HG03139 (cell line): ENCODE measurements around the gene FOXC1.

Source experiments
- ATAC-seq: cut with Tn5 transposase; IDR thresholded peaks from one replicate; pipeline ENCODE4 v1.9.1; 2021; ENCODE audit not compliant: unreplicated experiment

The FOXC1 gene

DNA sequence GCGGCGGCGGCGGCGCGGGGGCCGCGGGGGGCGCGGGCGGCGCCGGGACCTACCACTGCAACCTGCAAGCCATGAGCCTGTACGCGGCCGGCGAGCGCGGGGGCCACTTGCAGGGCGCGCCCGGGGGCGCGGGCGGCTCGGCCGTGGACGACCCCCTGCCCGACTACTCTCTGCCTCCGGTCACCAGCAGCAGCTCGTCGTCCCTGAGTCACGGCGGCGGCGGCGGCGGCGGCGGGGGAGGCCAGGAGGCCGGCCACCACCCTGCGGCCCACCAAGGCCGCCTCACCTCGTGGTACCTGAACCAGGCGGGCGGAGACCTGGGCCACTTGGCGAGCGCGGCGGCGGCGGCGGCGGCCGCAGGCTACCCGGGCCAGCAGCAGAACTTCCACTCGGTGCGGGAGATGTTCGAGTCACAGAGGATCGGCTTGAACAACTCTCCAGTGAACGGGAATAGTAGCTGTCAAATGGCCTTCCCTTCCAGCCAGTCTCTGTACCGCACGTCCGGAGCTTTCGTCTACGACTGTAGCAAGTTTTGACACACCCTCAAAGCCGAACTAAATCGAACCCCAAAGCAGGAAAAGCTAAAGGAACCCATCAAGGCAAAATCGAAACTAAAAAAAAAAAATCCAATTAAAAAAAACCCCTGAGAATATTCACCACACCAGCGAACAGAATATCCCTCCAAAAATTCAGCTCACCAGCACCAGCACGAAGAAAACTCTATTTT is 2.0 kb downstream of the FOXC1 start:
- no peak for ATAC-seq

DNA sequence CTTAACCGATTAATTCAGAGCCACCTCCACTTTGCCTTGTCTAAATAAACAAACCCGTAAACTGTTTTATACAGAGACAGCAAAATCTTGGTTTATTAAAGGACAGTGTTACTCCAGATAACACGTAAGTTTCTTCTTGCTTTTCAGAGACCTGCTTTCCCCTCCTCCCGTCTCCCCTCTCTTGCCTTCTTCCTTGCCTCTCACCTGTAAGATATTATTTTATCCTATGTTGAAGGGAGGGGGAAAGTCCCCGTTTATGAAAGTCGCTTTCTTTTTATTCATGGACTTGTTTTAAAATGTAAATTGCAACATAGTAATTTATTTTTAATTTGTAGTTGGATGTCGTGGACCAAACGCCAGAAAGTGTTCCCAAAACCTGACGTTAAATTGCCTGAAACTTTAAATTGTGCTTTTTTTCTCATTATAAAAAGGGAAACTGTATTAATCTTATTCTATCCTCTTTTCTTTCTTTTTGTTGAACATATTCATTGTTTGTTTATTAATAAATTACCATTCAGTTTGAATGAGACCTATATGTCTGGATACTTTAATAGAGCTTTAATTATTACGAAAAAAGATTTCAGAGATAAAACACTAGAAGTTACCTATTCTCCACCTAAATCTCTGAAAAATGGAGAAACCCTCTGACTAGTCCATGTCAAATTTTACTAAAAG is 2.7 kb downstream of the FOXC1 start:
- no peak for ATAC-seq

DNA sequence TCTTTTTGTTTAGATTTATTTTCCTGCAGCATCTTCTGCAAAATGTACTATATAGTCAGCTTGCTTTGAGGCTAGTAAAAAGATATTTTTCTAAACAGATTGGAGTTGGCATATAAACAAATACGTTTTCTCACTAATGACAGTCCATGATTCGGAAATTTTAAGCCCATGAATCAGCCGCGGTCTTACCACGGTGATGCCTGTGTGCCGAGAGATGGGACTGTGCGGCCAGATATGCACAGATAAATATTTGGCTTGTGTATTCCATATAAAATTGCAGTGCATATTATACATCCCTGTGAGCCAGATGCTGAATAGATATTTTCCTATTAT is 3.2 kb downstream of the FOXC1 start:
- no peak for ATAC-seq

DNA sequence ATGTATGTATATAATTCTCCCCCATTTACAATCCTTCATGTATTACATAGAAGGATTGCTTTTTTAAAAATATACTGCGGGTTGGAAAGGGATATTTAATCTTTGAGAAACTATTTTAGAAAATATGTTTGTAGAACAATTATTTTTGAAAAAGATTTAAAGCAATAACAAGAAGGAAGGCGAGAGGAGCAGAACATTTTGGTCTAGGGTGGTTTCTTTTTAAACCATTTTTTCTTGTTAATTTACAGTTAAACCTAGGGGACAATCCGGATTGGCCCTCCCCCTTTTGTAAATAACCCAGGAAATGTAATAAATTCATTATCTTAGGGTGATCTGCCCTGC is 3.6 kb downstream of the FOXC1 start:
- no peak for ATAC-seq

DNA sequence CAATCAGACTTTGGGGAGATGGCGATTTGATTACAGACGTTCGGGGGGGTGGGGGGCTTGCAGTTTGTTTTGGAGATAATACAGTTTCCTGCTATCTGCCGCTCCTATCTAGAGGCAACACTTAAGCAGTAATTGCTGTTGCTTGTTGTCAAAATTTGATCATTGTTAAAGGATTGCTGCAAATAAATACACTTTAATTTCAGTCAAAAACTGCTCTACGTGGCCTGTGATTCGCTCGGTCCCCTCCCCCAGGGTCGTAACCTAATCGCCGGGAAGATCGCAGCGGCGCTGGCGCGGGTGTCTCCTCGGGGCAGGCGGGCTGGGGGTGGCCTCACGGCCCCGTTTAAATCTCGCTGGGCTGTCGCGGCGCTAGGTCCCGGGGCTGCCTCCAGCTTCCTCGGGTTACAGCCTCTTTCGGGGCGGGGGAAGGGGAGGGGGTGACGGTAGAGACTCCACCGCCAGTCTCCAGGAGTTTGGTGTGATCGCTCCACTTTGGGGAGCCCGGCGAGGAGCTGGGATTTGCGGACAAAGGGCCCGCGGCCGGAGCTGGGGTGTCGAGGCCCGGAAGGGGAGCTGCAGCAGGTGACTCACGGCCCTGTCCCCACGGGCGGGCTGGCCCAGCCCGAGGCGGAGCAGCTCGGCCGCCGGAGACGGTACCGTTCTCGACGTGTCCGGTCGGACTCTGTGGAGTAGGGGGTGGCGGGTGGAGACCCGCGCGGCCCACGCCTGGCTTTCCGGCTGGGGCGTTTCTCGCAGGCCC is 4.2 kb downstream of the FOXC1 start:
- ATAC-seq: no peak

DNA sequence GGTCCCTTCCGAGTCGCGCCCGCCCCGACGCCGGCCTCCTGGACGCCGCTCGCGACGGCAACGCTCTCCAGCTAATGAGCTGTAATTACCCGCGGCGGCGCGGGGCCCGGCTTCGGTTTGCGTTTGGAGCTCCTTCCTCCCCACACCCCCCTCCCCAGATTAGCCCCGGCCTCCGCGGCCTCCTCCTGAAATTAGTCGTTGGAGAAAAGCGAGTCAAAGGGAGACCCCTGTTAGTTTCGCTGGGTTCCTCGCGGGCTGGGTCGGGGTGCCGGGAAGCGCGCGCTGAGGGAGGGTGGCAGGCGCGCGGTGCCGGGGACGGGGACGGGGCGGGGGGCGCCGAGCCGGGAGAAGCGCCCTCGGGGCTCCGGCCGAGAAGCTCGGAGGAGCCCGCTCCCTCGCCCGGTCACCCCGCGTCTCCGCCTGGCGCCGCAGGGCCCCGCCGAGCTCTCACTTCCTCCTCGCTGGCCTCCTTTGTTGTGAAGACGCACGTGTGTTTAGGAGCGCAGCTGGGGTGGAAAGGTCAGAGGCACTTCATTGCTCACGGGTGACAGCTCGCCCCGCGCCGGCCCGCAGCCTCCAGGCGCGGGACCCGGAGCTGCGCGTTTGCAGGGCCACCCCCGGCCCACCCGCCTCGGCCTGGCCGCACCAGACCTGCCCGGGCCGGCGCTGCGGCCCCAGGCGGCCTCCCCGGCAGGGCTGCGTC is 4.9 kb downstream of the FOXC1 start:
- no peak for ATAC-seq

DNA sequence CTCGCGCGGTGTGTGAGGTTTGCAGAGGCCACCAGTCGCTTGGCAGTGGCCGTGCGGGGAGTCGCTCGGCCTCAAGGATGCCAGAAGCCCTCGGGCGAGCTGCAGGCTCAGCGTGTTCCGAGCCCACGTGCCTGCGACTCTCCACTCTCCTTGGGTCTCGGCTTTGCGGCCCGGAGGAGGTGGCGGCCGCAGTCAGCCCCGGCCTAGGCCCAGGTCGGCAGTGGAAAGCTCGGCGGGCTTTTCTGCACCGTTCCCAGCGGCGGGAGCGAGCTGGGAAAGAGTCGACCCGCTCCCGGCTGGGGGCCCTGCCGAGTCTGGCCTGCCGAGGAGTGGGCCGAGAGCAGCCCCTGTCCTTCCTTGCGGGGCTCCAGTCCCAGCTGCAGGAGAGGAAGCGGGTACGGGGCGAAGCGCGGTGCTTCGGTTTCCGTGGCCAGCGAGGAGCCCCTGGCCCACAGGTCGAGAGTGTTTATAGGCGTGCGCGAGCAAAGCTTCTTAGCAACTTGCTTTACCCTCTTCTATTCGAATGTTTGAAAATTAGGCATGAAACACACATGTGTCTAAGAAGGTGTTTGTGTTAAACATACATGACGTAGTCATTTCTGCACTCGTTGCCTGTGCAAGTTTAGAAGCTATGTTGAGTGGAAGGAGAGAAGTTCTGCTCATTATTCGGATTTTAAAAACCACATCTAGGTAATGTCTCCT is 5.6 kb downstream of the FOXC1 start:
- ATAC-seq: no peak

DNA sequence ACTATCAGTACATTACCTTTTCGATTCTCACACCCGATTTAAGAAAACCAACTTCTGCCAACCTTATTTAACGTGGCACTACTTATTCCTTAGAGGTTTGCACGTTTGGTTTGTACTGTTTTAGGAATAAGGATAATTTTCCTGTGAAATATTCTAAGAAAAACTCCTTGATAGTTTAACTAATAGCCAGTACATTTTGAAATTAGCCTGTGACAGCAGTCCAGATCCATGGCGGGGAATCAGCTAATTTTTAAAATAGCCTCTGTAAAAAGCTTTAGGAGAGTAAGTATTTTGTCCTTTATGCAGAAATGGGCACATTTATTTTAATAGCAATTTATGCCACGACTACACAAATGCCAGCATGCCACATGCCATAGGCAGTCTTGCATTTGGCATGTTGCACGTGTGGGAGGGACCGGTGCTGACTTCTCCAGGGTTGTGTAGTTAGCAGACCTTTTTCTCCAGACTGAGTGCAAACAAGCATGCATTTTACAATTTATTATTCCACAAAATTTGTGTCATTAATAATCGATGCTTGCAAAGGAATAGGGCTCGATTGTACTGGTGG is 6.2 kb downstream of the FOXC1 start:
- no peak for ATAC-seq

DNA sequence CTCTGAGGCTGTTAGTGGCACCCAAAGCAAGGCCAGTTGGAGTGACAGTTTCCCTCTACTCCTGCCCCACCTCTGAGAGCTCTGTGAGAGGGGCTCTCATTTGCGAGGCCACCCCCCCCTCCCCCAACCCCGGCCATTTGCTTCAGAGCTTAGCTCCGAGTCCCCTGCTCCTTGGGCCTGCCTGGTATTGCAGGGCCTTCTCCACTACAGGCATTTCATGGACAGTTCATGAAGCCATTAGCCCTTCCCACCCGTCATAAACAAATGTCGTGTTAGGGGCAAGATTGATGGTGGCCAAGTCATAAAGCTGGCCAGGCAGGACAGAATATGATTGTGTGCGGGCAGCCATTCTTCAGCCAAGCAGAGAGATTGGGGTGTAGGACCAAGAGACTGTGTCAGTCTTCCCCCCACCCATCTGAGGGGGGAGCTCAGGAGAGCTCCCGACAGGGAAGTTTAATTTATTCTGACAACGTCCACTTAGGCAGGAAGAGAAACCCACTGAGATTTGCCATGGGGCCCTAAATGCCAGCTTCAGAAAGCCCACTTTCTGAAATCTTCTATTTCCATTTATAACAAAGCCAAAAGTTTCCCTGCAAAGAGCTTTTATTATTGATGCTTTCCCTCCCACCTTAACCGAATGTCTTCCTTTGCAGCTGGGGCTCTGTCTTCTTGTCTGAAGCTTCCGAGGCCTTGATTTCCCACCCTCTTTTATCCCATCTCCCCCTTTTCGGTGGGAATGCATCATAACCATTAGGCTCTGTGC is 7.2 kb downstream of the FOXC1 start:
- ATAC-seq: no peak

DNA sequence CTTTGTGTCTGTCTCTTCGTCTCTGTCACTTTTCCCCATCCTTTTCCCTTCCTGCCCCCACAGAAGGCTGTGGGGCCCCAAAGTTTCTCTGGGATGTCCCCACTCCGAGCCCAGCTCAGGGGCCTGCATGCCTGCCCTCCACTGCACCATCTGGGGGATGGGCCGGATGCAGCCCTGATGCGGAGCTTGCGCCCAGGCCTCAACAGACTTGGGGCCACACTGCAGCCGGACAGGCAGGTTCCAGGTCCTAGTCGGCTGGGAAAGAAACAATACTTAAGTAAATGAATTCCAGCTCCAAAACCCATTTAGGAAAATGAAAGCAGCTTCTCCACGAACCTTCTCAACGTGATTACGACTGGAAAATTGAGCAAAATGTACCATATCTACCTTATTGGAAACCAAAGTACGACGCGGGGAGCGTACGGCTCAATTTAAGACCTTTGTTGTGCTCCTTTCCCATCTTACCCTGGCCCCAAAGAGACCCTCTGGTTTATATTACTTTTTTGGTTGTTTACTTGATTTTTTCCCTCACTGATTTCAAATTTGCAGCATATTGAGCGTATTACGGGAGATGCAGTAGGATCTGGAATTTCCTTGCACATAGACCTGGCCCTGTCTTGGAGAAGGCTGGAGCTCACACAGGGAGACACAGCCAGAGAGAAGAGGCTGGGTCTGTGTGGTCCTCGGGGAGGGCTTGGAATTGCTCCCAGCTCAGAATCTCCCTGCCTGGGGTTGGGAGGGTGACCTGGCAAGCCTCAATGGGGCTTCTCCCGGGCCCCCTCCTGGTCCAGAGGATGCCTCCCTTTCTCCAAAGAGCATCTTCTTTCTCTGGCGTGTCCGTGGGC is 8.0 kb downstream of the FOXC1 start:
- ATAC-seq: no peak

DNA sequence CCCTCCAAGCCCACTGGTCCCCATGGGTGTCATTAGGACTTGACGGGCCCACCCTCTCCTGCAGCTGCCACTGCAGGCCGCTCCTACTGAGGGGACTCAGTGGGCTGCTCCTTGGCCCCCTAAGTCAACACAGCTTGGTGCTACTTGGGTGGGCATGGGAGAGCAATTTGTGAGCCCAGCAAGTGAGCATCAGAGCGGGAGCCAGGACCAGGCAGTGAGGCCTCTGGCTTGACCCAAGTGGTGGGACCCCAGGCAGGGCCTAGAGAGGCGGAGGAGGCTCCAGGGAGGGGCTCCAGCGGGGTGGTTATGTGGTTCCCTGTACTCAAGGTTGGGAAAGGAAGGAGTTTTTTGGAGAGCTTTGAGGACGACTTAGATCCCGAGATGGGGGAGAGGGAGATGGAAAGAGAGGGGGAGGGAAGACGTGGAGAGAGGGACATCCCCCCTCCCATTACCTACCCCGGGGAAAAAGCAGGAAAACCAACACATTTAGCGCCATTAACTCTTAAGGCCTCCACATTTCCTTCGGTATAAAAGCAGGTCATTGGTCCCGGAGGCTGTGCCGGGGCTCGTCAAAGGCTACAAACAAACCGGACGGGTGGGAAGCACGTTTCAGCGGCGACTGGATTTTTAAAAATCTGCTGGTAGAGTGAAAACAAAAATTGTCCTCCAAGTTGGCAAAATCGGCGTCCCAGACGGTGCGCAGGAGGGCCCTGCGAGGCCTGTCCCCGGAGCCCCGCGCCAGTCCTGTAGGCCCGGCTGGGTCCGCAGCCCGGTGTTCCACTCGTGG is 8.8 kb downstream of the FOXC1 start:
- no peak for ATAC-seq

DNA sequence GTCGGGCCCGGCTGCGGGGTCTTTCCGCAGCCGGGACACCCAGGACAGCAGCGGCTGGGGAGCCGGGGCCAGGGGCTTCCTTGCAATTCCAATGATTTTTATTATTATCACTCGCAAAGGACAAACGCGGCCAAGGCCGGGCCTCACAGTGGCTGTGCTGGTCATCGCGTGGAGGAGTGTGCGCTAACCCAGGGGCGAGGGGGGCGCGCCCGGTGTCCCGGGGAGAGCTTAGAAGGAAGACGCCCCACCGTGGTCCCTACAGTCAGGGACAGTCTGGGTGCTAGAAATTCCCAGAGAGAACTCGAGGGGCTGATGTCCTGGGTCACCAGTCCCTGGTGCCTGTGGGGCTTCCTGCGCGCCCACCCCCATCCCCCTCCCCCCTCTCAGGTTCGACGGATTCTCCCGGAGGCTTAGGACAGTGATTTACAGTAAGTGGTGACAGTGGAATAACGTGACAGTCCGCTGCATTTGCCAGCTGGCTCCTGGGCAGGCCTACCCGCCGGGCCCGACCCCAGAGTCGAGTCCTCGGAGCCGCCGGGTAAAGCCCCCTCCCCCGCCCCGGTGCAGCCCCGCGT is 9.5 kb downstream of the FOXC1 start:
- ATAC-seq: no peak

DNA sequence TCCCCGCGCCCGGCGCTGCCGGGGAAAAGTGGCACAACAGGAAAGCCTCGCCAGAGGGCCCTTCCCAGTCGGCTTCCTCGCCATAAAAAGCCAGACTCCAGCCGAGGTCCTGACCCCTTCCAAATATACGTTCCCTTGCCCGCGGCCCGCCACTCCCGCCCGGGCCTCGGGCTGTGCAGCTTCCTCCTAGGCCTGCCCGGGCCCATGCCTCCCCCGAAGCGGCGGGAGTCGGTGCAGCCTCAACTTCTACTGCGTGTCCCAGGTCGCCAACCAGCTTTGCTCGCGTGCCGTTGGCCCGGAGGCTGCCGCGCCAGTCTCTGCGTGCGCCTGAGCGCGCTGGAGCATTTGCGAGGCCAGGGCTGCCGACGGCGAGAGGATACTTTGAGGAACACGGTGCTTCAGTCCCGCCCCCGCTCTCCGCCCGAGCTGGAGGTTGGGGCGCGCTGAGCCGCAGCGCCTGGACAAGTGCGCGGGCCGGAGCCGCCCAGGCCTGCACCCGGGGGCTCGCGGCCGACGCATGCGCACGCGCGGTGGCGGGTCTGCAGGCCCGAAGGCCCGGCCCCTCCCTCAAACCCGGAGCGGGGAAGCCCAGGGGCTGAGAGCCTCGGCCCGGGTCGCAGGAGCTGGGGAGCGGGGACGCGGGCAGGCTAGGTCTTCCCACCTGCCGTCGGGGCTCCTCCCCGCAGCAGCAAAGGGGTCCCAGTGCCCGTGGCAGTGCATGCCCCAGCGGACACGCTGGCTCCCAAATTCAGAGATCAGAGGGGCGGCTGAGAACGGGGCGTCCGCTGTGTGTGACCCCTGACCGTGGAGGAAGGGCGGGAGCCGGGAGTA is 10.2 kb downstream of the FOXC1 start:
- ATAC-seq: no peak

DNA sequence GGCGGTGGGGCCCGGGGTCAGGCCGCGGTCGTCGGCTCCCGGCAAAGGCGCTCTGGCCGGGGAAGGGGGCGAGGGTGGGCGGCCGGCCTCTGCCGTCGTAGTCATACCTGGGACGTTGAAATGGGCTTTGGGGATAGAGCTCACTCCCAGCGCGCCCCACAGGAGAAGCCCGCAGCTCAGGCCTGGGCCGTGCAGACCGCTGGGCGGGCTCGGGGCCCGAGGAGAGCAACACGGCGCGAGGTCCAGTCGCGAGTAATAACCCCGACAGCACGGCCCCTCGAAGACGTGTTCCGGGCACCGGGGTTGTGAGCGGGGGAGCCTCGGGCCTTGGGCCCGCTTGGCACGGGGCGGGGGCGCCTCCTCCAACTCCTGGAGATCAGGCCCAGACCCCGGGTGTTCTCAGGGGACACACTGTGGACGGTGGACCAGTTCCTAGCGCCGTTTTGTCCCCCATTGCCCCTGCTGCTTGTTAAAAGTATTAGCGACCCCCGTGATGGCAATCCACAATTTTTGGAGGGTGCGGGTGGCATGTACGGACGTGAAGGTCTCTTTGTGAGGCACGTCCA is 10.9 kb downstream of the FOXC1 start:
- ATAC-seq: no peak

DNA sequence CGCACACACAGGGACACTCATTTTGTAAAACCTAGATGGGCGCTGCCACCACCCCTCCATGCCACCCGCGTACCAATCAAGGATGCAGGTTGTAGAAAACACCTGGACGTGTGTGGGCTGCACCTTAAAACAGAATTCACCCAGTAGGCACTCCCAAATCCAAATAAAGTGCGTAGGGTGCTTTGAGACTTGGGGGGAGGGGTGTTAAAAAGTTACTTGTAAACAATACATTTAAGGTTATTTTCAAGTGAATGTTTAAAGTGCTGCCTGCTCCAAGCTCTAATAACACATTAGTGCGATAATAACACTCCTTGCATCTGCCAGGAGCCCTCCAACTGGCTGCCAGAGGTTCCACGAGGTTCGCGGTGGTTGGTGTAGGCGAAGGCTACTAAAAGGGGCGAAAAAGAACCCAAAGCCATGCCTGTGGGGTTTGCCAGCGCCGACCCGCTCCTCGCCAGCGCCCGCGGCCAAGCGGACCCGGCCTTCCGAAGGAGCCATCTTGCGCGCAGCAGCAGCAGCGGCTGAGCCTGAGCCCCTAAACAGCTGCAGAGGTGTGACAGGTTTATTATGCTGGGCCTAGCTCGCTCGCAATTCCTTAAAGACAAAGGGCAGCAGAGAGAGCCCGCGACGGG is 11.5 kb downstream of the FOXC1 start:
- no peak for ATAC-seq

DNA sequence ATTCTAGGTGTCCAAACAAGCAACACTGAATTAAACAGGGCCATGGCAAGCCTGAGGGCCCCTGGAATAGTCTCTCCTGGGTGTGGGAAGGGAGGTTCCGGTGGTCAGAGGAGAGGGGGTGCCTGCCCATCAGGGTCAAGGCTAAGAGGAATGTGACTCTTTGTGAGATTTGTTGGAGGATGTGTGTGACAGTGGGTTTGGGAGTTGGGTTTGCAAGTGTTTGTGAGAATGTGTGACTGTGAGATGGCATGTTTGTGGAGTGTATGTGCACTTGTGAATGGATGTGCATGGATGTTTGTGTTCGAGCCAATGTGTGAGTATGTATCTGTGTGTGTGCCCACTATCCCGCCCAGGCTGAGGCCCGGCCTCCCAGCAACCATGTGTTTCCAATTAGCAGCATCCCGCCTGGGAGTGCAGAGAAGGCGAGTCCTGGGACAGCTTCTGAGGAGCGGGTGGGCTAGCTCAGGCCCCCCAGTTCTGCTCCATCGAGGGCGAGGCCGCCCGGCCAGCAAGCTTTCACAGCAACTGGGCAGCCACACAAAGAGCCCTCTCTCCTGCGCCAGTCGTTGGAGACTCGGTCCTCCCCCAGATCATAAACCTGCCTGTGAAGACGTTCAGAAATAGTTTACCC is 12.6 kb downstream of the FOXC1 start:
- ATAC-seq: no peak
